AG20443 (cell line): ENCODE data around the gene SORCS2.
A peak's percentile ranks its signal among the peaks of the same experiment; 100 is the strongest.
"Not testable (repeated sequence)": the region's sequence is repeated elsewhere in the genome, so short reads cannot be mapped to it uniquely, and the experiment has no call there.

Experiments
- DNase-seq: peaks from one replicate; pipeline ENCODE4 v3.0.0; 2012; ENCODE audit warnings: low spot score, mixed read lengths

Gene SORCS2

DNA sequence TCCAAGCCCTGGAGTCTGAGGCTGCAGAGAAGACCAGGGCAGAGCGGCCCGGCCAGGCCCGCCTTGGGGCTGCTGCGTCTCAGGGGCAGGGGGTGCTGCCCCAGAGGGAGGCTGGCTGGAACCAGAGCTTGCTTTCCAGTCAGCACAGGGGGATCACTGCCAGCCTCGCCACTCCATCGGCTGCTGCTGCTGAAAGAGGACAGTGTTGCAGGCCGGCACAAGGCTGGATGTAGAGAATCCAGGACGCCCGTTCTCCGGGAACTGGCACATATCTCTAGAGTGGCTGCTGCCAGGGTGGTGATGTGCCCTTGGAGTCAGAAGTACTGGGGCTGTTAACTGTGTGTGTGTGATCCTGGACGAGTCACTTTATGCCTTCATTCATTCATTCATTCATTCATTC, 31.9 kb upstream of the SORCS2 start:
- DNase-seq: no peak

DNA sequence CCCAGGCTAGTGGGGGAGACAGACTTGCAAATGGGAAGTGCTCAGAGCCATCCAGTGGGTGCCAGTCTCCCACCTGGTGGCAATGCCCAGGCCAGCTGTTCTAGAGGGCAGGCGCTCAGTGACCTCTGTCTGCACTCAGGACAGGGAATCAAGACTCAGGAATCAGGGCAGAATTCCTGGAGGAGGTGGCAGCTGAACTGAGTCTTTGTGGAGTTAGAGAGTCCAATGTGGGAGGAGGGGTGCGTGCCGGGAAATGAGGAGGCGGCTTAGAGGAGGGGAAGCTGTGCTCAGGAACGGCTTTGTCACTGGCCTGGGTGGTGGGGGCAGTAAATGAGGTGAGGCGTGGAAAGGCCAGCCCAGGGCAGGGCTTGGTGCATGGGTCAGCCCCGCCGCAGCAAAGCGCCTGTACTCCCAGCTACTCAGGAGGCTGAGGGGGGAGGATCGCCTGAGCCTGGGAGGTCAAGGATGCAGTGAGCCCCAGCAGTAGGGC, 31.3 kb upstream of the SORCS2 start:
- no peak for DNase-seq

DNA sequence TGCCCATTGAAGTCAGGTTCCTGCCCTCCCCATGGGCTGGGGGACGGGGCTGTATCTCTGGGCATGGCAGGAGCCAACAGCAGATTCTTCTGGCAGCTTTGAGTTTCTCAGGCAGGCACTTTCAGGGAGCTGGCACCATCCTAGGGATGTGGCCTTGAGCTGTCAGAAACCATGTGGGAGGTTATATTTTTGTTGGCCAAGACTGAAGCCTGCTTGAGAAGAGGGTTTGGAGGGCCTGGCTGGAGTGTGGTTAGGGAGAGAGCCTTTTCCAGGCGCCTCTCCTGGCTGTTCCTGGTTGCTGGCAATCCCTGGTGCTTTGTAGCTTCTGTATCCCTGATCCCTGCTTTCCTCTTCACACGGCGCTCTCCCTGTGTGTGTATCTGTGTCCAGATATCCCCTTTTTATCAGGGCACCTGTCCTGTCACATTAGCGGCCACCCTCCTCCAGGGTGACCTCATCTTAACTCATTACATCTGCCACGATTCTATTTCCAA, 30.6 kb upstream of the SORCS2 start:
- DNase-seq: peak; percentile 58

DNA sequence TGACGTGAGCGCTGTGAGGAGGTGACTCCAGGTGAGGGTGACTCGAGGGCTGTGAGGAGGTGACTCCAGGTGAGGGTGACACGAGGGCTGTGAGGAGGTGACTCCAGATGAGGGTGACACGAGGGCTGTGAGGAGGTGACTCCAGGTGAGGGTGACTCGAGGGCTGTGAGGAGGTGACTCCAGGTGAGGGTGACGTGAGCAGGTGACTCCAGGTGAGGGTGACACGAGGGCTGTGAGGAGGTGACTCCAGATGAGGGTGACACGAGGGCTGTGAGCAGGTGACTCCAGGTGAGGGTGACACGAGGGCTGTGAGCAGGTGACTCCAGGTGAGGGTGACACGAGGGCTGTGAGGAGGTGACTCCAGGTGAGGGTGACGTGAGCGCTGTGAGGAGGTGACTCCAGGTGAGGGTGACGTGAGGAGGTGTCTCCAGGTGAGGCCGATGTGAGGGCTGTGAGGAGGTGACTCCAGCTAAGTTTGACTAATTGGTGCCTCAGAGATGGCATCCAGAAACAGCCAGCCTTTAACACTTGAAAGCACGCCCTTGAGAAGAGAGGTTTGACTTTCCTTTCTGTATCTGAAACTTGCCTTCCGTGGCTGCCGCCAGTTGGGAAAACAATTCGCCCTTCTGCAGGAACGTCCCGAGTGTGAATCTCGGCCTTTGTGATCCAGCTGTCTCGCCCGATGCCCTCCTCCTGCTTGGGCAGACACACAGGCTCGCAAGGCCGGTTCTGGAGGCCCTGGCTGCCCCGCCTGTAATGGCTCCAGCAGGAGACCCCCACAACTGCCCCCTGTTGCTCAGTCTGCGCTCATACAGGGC, 27.1 kb upstream of the SORCS2 start:
- not testable (repeated sequence) for DNase-seq

DNA sequence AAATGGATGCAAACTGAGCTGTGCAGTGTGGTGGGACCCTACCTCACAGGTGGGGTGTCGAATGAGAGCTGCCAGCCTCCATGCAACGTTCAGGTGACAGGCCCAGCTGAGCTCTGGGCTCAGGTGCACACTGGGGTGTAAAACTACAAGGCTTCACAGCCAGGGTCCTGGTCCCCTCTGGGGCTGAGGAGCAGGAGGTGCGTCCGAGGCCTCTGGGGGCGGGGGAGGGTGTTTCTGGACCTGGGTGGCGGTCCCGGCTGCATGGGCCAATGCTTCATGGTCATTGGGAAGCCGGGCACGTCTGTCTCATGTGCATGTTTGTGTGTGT, 26.5 kb upstream of the SORCS2 start:
- no peak for DNase-seq

DNA sequence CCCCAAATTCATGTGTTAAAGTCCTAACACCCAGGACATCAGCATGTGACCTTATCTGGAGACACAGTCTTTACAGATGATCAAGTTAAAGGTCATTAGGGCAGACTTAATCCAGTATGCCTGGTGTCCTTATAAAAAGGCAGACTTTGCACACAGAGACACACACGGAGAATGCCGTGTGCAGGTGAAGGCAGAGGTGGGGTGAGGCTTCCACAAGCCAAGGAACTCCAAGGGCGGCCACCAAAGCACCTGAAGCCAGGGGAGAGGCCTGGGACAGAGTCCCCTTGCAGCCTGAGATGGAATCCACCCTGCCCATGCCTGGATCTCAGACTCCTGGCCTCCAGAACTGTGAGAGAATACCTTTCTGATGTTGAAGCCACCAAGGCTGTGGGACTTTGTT, 26.1 kb upstream of the SORCS2 start:
- DNase-seq: no peak

DNA sequence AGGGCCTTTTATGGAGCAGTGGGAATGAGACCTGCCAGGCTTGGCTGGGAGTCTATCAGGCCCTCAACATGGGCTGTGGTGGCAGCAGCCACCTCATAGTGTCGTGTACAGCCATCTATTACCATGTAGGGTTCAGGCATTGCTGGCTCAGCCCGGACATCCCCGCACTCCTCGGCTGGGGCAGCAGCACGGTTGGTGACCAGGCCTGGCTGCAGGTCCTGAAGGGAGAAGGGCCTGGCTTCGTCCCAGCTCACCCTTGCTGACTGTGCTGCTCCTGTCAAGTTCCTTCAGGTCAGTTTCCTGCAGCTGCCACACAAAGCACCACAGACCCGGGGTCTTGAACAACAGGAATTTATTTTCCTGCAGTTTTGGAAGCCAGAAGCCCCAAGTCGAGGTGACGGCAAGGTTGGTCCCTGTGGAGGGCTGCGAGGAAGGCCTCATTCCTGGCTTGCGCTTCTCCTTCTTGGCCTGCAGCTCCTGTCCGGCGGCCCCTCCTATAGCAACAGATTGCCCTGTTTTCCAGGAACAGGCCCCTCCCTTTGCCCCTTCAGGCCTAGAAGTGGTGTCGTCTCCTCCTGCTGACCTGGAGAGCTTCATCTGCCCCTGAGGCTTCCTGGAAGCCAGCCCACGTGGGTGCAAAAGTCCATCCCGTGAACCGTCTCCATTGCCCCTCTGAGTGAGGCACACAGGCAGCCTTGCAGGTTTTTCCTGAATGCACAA, 25.2 kb upstream of the SORCS2 start:
- no peak for DNase-seq

DNA sequence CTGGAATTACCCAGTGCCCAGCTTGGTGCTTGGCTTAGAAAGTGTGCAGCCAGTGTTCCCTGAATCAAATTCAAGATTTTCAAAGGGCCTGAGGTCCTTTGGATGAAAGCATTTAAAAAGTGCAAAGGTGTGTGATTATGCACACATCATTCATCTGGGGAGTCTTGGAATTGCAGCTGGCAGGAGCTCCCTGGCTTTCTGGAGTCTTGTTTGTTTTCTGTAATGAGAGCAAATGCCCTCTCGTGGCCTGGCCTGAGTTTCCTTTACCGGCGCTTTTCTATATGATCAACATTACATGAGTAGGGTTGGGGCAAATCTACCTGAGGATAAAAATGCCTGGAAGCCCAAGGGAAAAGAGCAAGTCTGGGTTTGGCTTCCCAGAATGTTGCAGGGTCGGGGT, 24.6 kb upstream of the SORCS2 start:
- no peak for DNase-seq

DNA sequence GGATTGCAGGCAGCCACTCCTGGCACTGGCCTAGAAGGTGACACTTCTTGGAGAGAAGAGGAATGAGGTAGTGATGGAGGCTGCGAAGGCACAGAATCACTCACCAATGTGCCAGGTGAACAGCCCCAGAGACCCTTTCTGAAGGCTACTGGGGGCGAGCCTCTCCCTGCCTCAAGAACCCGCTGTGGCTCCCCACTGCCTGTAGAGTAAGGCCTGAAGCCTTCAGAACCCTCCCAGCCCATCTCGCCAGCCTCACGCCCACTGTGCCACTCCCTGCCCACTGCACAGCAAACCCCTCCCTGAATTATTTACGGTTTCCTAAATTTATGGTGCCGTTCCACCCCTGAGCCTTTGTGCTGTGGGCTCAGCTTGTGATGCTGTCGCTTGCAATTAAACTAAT, 24.2 kb upstream of the SORCS2 start:
- no peak for DNase-seq

DNA sequence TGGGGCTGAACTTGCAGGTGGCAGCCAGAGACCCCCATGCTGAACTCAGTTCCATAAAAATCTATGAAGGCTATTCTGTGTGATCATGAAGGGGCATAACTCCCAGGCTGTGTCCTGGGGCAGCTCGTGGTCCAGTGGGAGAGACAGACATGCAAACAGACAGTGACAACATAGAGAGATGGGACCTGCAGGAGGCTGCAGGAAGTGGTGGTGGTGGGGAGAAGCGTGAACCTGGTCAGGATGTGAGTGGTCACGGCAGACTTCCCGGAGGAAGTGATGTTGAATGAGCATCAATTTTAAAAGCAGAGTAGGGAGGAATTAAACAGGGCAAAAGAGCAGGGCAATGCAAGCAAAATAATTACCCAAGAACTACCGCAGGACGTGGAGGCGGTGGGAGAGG, 23.2 kb upstream of the SORCS2 start:
- DNase-seq: no peak

DNA sequence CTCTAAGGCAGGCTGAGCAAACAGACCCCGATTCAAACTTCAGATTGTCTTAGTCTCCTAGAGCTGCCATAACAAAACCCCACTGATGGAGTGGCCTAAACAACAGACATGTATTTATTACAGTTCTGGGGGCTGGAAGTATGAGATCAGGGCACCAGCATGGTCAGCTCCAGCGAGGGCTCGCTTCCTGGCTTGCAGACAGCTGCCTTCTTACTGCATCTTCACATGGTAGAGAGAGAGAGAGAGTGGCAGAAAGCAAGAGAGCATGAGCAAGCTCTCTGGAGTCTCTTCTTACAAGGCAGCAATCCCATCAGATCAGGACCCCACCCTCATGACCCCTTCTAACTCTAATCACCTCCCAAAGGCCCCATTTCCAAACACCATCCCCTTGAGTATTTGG, 22.3 kb upstream of the SORCS2 start:
- no peak for DNase-seq

DNA sequence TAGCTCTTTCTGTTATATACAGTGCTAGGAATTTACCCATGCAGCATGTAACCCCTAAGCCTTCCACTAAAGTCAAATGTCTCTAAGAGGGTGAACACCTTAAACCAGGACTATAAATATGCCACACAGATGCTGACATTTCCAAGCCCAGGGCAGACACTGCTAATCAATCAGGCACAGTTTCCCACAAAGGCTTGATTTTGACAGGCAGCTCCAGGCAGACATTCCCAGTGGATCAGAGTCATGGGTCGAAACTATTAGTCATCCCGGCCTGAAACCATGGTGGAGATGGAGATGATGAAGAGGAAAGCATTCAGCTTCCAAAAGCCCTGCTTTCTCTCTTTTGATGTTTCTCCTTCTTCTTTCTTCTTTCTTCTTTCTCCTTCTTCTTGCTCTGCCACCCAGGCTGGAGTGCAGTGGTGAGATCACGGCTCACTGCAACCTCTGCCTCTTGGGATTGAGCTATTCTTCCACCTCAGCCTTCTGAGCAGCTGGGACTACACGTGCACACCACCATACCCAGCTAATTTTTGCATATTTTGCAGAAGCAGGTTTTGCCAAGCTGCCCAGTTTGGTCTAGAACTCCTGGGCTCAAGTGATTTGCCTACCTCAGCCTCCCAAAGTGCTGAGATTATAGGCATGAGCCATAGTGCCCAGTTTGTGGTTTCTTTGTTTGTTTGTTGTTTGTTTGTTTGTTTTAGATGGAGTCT, 21.0 kb upstream of the SORCS2 start:
- no peak for DNase-seq

DNA sequence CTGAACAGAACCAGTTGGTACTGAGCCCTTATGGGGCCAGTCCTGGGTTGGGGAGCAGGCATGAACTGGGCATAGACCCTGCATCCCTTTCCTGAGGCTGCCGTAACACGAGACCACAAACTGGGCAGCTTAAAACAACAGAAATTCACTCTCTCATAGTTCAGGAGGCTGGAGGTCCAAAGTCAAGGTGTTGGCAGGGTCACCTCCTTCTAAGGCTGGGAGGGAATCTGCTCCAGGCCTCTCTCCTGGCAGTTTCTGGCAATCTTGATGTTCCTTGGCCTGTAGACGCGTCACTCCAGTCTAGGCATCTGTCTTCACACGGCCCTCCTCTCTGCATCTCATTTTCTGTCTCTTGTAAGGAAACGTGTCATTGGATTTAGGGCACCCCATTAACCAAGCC, 19.8 kb upstream of the SORCS2 start:
- DNase-seq: no peak

DNA sequence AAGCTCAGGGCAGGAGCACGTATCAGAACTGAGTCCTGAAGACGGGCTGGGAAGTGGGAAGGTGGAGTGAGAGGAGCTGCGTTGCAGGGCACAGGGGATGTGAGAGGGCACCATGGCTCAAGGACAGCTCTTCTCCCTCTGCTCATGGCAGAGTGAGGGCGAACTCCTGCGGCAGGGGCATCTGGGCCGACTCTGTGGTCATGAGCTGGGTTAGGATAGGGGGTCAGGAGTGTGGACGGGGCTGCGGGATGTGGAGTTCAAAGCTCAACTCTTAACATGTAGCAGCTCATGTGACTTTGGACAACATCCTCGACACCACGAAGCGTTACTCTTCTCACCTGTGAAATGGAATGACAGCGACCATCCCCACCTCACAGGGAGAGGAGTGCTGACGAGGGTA, 19.4 kb upstream of the SORCS2 start:
- no peak for DNase-seq

DNA sequence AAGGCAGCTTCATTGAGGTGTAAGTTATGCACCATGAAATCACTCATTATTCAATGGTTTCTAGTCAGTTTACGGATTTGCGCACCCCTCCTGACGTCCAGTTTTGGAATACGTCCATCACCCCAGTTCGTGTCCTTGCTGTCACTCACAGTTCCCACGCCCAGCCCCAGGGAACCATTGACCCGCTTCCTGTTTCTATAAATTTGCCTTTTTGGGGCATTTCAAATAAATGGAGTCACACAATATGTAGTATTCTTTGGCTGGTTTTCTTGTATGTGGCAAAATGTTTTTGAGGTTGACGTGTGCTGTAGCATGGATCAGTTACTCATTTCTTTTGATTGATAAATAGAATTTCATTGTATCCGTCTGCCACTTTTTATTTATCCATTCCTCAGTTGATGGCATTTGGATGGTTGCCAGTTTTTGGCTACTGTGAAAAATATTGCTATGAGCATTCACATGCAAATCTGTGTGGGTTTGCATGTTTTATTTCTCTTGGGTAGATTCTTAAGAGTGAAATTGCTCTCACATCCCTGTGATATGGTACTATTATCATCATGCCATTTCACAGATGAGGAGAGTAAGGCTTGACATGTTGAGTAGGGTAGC, 18.4 kb upstream of the SORCS2 start:
- no peak for DNase-seq

DNA sequence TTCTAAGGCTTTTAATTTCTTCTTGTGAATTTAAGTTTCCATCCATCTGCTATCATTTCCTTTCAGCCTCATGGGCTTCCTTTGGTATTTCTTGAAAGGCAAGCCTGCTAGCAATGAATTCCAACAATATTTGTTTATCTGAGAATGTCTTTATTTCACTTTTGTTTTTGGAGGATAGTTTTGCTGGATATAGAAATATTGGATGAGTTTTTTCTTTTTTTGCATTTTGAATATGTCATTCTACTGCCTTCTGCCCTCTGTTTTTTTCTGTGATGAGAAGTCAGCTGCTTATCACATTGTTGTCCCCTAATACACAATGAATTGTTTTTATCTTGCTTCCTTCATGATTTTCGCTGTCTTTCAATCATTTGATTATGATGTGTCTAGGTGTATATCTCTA, 13.2 kb upstream of the SORCS2 start:
- DNase-seq: no peak

DNA sequence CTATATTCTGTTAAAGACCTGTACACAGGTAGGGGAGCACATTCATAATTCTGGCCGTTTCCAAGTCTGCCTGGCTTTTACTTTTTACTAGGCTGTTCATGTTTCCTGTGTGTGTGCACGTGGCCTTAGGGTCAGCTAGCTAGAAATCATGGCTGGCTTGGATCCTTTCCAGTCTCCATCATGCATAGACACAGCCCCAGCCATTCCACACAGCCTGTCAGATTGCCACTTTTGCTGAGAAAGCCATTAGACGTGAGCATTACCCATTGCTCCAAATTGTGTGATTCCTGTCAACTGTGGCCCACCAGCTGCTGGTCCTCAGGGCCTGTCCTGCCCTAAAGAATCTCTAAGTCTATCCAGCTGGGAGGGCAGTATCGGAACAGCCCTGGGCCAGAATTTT, 11.4 kb upstream of the SORCS2 start:
- DNase-seq: no peak

DNA sequence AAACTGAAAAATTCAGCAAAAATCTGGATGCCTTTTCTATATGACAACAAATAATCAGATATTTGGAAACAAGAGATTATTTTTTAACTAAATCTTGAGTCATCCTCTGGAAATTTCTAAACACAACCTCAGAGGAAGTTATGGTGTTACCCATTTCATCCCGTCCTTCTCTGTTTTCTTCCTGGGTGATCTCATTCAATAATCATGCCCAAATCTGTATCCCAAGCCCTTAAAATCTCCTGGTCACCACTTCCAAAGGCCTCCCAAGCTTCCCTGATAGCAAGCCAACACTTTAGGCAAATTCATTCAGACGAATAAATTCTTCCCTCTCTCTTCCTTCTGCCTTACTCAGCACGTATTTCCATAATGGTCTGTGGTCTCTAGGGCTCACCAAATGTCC, 9.7 kb upstream of the SORCS2 start:
- DNase-seq: no peak

DNA sequence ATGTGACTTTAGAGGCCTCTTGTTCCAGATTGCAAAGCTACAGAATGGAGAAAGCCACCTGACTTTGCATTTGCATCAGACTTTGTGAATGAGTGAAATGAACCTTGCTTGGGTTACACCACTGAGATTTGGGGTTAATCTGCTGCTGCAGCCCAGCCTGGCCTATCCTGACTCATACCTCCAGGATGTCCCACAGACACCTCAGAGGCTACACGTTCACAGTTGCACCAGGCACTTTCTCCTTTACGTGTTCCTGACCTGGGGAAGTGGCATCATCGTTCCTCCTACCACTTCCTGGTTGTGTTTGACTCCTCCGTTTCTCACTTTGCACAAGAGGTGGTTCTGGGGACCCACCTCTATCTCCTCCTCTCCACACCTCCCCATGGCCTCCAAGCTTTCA, 9.2 kb upstream of the SORCS2 start:
- no peak for DNase-seq

DNA sequence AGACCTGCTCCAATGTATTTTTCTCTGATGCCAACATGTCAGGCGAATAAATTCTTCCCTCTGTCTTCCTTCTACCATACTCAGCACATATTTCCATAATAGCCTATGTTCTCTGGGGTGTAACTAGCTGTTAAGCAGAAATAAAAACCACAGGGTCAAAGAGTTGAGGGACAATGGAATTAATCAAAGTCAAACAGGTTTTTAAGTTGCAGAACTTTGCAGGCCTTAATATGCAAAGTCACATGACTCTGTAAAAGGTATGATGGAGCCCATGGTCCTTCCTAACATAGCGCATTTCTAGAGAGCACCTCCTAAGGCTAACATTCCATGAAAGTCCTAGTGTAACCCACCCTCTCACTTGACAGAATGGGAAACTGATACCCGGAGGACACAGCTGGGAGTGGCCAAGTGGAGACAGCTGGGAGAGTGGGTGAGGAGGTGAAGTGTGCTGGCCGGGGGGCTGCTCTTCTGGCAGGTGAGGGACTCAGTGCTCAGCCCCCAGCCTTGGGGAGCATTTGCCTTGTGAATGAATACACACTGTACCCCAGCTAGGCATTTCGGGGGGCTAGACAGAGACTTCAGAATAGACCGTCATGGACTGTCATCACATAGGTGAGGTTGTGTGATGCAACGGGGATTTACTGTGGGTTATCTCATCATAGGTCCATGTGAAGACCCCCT, 8.4 kb upstream of the SORCS2 start:
- no peak for DNase-seq

DNA sequence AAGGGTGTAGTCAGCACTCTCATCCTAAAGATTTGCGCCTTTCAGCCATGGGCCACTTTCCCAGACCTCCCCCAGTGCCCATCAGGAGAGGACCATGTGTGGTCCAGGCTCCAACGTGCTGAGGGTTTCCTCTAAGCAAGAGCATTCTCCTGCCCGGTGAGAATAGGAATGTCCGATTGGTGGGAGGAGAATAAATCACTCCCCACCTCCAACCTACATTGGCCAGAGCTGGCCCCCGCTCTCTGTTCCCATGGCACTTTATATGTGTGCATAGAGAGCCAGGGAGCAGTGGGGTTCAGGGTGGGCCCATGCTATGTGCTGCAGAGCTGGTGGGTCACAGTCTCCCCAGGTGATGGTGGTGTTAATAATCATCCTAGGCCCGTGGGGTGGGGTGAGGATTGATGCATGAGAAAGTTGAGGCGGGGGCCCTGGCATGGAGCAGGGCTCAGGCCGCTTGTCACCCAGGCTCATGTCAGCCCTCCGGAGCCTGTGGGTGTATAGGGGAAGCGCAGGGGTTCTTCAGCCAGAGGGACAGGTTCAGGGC, 6.8 kb upstream of the SORCS2 start:
- DNase-seq: no peak

DNA sequence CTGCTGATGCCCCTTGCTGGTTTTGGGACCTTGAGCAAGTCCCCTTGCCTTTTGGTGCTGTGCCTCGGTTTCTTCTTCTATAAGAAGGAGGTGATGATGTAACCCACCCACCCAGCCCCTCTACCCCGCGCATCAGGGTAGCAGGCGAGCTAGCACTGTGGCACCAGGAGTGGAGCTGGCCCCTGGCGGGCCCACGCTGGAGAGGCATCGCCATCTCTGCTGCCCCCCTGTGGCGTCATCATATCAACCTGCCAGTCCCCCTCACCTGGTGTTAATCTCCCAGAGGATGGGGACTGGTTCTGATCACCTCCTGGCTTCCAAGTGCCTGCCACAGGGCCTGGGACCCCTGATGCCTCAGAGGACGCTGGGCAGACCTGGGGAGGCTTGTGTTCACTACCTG, 6.3 kb upstream of the SORCS2 start:
- peak; percentile 46 for DNase-seq
